H9 (cell line): Measurements from ENCODE around the gene KIF23. TPM values are rescaled to one million over a fixed set of nuclear protein-coding genes. Genes with fewer than 3 reads are reported as not detected.

ENCODE experiments used
- DNase-seq: peaks from one replicate; pipeline ENCODE4 v3.0.0-alpha.2; 2017
- H2AFZ ChIP-seq: one replicate; pipeline ENCODE4 v1.6.1; 2013; ENCODE audit warnings: mild to moderate bottlenecking, low read length, control low read depth, moderate library complexity
- H2AK5ac ChIP-seq: 2 replicates; pipeline ENCODE4 v1.6.1; 2013; ENCODE audit warnings: low read length, control low read depth, mixed read lengths; ENCODE audit not compliant: insufficient read length
- H2BK120ac ChIP-seq: one replicate; pipeline ENCODE4 v1.6.1; 2013; ENCODE audit warnings: low read depth, mild to moderate bottlenecking, low read length, control low read depth, inconsistent platforms; ENCODE audit not compliant: poor library complexity, severe bottlenecking
- H2BK12ac ChIP-seq: 2 replicates; pipeline ENCODE4 v1.6.1; 2013; ENCODE audit warnings: low read length, control low read depth, mixed read lengths, low read depth; ENCODE audit not compliant: insufficient read length
- H2BK15ac ChIP-seq: 2 replicates; pipeline ENCODE4 v1.6.1; 2013; ENCODE audit warnings: low read depth, low read length, control low read depth
- H2BK20ac ChIP-seq: one replicate; pipeline ENCODE4 v1.6.1; 2013; ENCODE audit warnings: low read depth, mild to moderate bottlenecking, low read length, control low read depth, inconsistent platforms; ENCODE audit not compliant: poor library complexity, severe bottlenecking
- H2BK5ac ChIP-seq: 2 replicates; pipeline ENCODE4 v1.6.1; 2013; ENCODE audit warnings: low read length, control low read depth, mixed read lengths; ENCODE audit not compliant: insufficient read length
- H3K14ac ChIP-seq: 2 replicates; pipeline ENCODE4 v1.6.1; 2013; ENCODE audit warnings: low read length, control low read depth; ENCODE audit not compliant: insufficient read depth
- H3K18ac ChIP-seq: 2 replicates; pipeline ENCODE4 v1.6.1; 2013; ENCODE audit warnings: low read depth, mild to moderate bottlenecking, mixed read lengths, low read length, control low read depth; ENCODE audit not compliant: insufficient read length
- H3K23ac ChIP-seq: 2 replicates; pipeline ENCODE4 v1.6.1; 2013; ENCODE audit warnings: low read length, control low read depth, mixed read lengths, low read depth; ENCODE audit not compliant: insufficient read length
- H3K23me2 ChIP-seq: 2 replicates; pipeline ENCODE4 v1.6.1; 2013; ENCODE audit warnings: low read depth, mild to moderate bottlenecking, mixed read lengths, low read length, control low read depth; ENCODE audit not compliant: insufficient read length, poor library complexity, severe bottlenecking
- H3K27ac ChIP-seq: 2 replicates; pipeline ENCODE4 v1.5.1; 2013; ENCODE audit warnings: low read length, control low read depth, mixed read lengths, low read depth; ENCODE audit not compliant: insufficient read length
- H3K27me3 ChIP-seq: 2 replicates; pipeline ENCODE4 v1.6.1; 2013; ENCODE audit warnings: low read length, control low read depth, inconsistent platforms; ENCODE audit not compliant: insufficient read depth
- H3K4ac ChIP-seq: 2 replicates; pipeline ENCODE4 v1.6.1; 2013; ENCODE audit warnings: low read depth, mild to moderate bottlenecking, control low read depth, inconsistent platforms, low read length, moderate library complexity
- H3K4me1 ChIP-seq: 2 replicates; pipeline ENCODE4 v1.6.1; 2013; ENCODE audit warnings: low read length, control low read depth, inconsistent platforms; ENCODE audit not compliant: insufficient read depth
- H3K4me2 ChIP-seq: 2 replicates; pipeline ENCODE4 v1.6.1; 2013; ENCODE audit warnings: low read length, control low read depth, mixed read lengths; ENCODE audit not compliant: insufficient read length, insufficient read depth
- H3K56ac ChIP-seq: 2 replicates; pipeline ENCODE4 v1.6.1; 2013; ENCODE audit warnings: low read depth, mild to moderate bottlenecking, mixed read lengths, low read length, control low read depth; ENCODE audit not compliant: insufficient read length
- H3K79me1 ChIP-seq: 2 replicates; pipeline ENCODE4 v1.6.1; 2013; ENCODE audit warnings: low read depth, mild to moderate bottlenecking, moderate library complexity, low read length, control low read depth, inconsistent platforms; ENCODE audit not compliant: insufficient read depth, poor library complexity, severe bottlenecking
- H3K79me2 ChIP-seq: 2 replicates; pipeline ENCODE4 v1.6.1; 2013; ENCODE audit warnings: low read length, control low read depth, inconsistent platforms; ENCODE audit not compliant: insufficient read depth
- H3K9ac ChIP-seq: 2 replicates; pipeline ENCODE4 v1.6.1; 2013; ENCODE audit warnings: low read length, control low read depth, mixed read lengths; ENCODE audit not compliant: insufficient read length; ENCODE audit errors: extremely low read depth
- H3K9me3 ChIP-seq: one replicate; pipeline ENCODE4 v1.6.1; 2013; ENCODE audit warnings: low read depth, low read length, inconsistent platforms; ENCODE audit not compliant: control insufficient read depth
- H3T11ph ChIP-seq: one replicate; pipeline ENCODE4 v1.6.1; 2013; ENCODE audit warnings: mild to moderate bottlenecking, low read length, control low read depth, inconsistent platforms
- H4K20me1 ChIP-seq: one replicate; pipeline ENCODE4 v1.6.1; 2013; ENCODE audit not compliant: control insufficient read depth, insufficient read length, insufficient read depth
- H4K5ac ChIP-seq: 2 replicates; pipeline ENCODE4 v1.6.1; 2013; ENCODE audit warnings: low read depth, mild to moderate bottlenecking, mixed read lengths, low read length, control low read depth; ENCODE audit not compliant: insufficient read length
- H4K8ac ChIP-seq: replicated peaks from 2 replicates; pipeline ENCODE4 v1.6.1; 2013; ENCODE audit warnings: low read length, control low read depth, mixed read lengths, low read depth; ENCODE audit not compliant: insufficient read length
- H4K91ac ChIP-seq: 2 replicates; pipeline ENCODE4 v1.6.1; 2013; ENCODE audit warnings: low read depth, mild to moderate bottlenecking, moderate library complexity, mixed read lengths, low read length, control low read depth; ENCODE audit not compliant: insufficient read length
- H3K27ac Mint-ChIP-seq, 3 experiments: 2 replicates in 2 of 3; 3 replicates in 1 of 3; pipeline ENCODE4 v1.8.0; 2020 to 2021; ENCODE audit warnings: mixed read lengths in 3 of 3, mild to moderate bottlenecking in 1 of 3, moderate library complexity in 1 of 3
- H3K27me3 Mint-ChIP-seq: 2 replicates; pipeline ENCODE4 v1.8.0; 2021; ENCODE audit warnings: low read depth, mild to moderate bottlenecking, moderate library complexity, mixed read lengths
- H3K36me3 Mint-ChIP-seq, 3 experiments: 2 replicates in 2 of 3; 3 replicates in 1 of 3; pipeline ENCODE4 v1.8.0; 2020 to 2021; ENCODE audit warnings: low read depth in 3 of 3, mixed read lengths in 3 of 3; ENCODE audit not compliant: insufficient read depth in 1 of 3
- H3K4me1 Mint-ChIP-seq, 2 experiments: 2 replicates each; pipeline ENCODE4 v1.8.0; 2020; ENCODE audit warnings: mixed read lengths in 2 of 2
- H3K4me3 Mint-ChIP-seq, 2 experiments: 2 replicates in 1 of 2; 3 replicates in 1 of 2; pipeline ENCODE4 v1.8.0; 2020 to 2021; ENCODE audit warnings: mild to moderate bottlenecking in 2 of 2, mixed read lengths in 2 of 2, moderate library complexity in 1 of 2
- H3K9me3 Mint-ChIP-seq, 2 experiments: 2 replicates in 1 of 2; 3 replicates in 1 of 2; pipeline ENCODE4 v1.8.0; 2020; ENCODE audit warnings: mild to moderate bottlenecking in 2 of 2, mixed read lengths in 2 of 2, moderate library complexity in 1 of 2
- CTCF ChIP-seq: fragments of 200-600 bp; sonication (generic); conservative IDR thresholded peaks from 3 replicates; pipeline ENCODE4 v1.8.0; 2021; ENCODE audit warnings: antibody characterized with exemption, mild to moderate bottlenecking
- WGBS: extraction: QIAGEN DNeasy Blood & Tissue Kit; methylation state at CpG from one replicate; pipeline ENCODE4 v1.1.7; 2013; ENCODE audit warnings: missing lambda C conversion rate, low lambda C conversion rate, mixed read lengths; ENCODE audit not compliant: insufficient read length; ENCODE audit errors: extremely low coverage; 5-methylcytosine and 5-hydroxymethylcytosine counted together
- total RNA-seq: library from RNA; stranded (reverse); gene quantifications from 2 replicates; pipeline ENCODE4 v1.2.1, GENCODE V29; 2021

Gene KIF23
- total RNA-seq, 1 experiment from 2014 or later = 55.4 TPM

GRCh38 chr15:69434238-69434637 is 20.1 kb downstream of the KIF23 start:
- H2BK120ac ChIP-seq = no peak overlapping the region
- H3K4me1 Mint-ChIP-seq = no peaks in the 10 kb centered on the region
- H3K4me3 Mint-ChIP-seq = no peak overlapping the region
- H2AFZ ChIP-seq = no peak overlapping the region
- H3K27ac Mint-ChIP-seq = peak overlapping the region in 1 of 3 experiments; percentile 2; a peak in 1 of 7 replicates
- H3K79me1 ChIP-seq = no peaks in the 10 kb centered on the region
- no peaks in the 10 kb centered on the region for H3K27me3 ChIP-seq
- no peak overlapping the region for H2BK15ac ChIP-seq
- no peak overlapping the region for H3K14ac ChIP-seq
- no peaks in the 10 kb centered on the region for H3K4me1 ChIP-seq
- H3K23ac ChIP-seq = no peak overlapping the region
- H3K18ac ChIP-seq = no peak overlapping the region
- H3K23me2 ChIP-seq = no peaks in the 10 kb centered on the region
- H4K5ac ChIP-seq = no peak overlapping the region
- WGBS = no CpG with 5 or more reads among the region's 5 CpGs
- H3T11ph ChIP-seq = no peak overlapping the region
- H3K27ac ChIP-seq = no peak overlapping the region
- no peak overlapping the region for H3K4ac ChIP-seq
- H4K91ac ChIP-seq = no peak overlapping the region
- no peaks in the 10 kb centered on the region for H3K27me3 Mint-ChIP-seq
- TF ChIP-seq CTCF = no peak
- H3K9ac ChIP-seq = no peak overlapping the region
- H2AK5ac ChIP-seq = no peak overlapping the region
- no peak overlapping the region for H2BK5ac ChIP-seq
- no peak overlapping the region for H4K8ac ChIP-seq
- H2BK20ac ChIP-seq = no peak overlapping the region
- H3K36me3 Mint-ChIP-seq = peaks cover 41 to 84% (median 82%) of the 10 kb centered on the region in 3 experiments
- H4K20me1 ChIP-seq = no peaks in the 10 kb centered on the region
- no peak overlapping the region for H3K4me2 ChIP-seq
- no peaks in the 10 kb centered on the region for H3K79me2 ChIP-seq
- H3K56ac ChIP-seq = no peak overlapping the region
- no peak overlapping the region for H2BK12ac ChIP-seq
- DNase-seq = no peak
- H3K9me3 Mint-ChIP-seq = no peaks in the 10 kb centered on the region
- H3K9me3 ChIP-seq = no peaks in the 10 kb centered on the region
